ENCODE data around the gene ARHGEF2.

Gene ARHGEF2

GRCh38 chr1:155978325-155978972 is at the start of gene ARHGEF2:
Gene ARHGEF2, minus strand, starts transcription at chr1:155978547. Its CDS starts 120 bp downstream, at chr1:155978427.
- DNase-seq = no peak

GRCh38 chr1:156026588-156026987 is 48.2 kb upstream of the ARHGEF2 start:
- DNase-seq = no peak

GRCh38 chr1:156025876-156026275 is 47.5 kb upstream of the ARHGEF2 start:
- no peak for DNase-seq

GRCh38 chr1:156024801-156025200 is 46.5 kb upstream of the ARHGEF2 start:
- DNase-seq = no peak

- no peak for DNase-seq
Observed at GRCh38 chr1:156021954-156022353, 43.6 kb upstream of the ARHGEF2 start.

- no peak for DNase-seq
Observed at GRCh38 chr1:156021093-156021428, 42.7 kb upstream of the ARHGEF2 start.

GRCh38 chr1:156020293-156021092 is 42.1 kb upstream of the ARHGEF2 start, which contains the start of gene SSR2:
Gene SSR2, minus strand, starts transcription at chr1:156020951. Its CDS starts 784 bp downstream, at chr1:156020167.
- peak; percentile 88 for DNase-seq

- no peak for DNase-seq
Observed at GRCh38 chr1:156019946-156020292, 41.6 kb upstream of the ARHGEF2 start.

GRCh38 chr1:156014829-156015228 is 36.5 kb upstream of the ARHGEF2 start:
- no peak for DNase-seq

- no peak for DNase-seq
Observed at GRCh38 chr1:156012051-156012817, 33.9 kb upstream of the ARHGEF2 start.

- DNase-seq = no peak
Observed at GRCh38 chr1:156009404-156009803, 31.1 kb upstream of the ARHGEF2 start.

- DNase-seq = no peak
Observed at GRCh38 chr1:156006666-156007376, 28.5 kb upstream of the ARHGEF2 start.

- no peak for DNase-seq
Observed at GRCh38 chr1:156004843-156005584, 26.7 kb upstream of the ARHGEF2 start.

- DNase-seq = no peak
Observed at GRCh38 chr1:156003923-156004188, 25.5 kb upstream of the ARHGEF2 start.

- no peak for DNase-seq
Observed at GRCh38 chr1:156002188-156002911, 24.0 kb upstream of the ARHGEF2 start.

GRCh38 chr1:156001662-156002171 is 23.4 kb upstream of the ARHGEF2 start:
- DNase-seq = no peak

GRCh38 chr1:156001021-156001661 is 22.8 kb upstream of the ARHGEF2 start:
- no peak for DNase-seq

GRCh38 chr1:155999964-156000363 is 21.6 kb upstream of the ARHGEF2 start:
- DNase-seq = no peak

GRCh38 chr1:155996166-155996565 is 17.8 kb upstream of the ARHGEF2 start:
- DNase-seq = no peak

GRCh38 chr1:155993595-155993994 is 15.2 kb upstream of the ARHGEF2 start:
- no peak for DNase-seq

All from NCI-H2029 treated with DMSO at 0.1 percent for 48 hours (cell line).